ENCODE data around the gene DYDC2. TPM values are rescaled to one million over a fixed set of nuclear protein-coding genes. Genes with fewer than 3 reads are reported as not detected.

The DYDC2 gene
- total RNA-seq, 4 donors from 2014 or later = not detected

DNA sequence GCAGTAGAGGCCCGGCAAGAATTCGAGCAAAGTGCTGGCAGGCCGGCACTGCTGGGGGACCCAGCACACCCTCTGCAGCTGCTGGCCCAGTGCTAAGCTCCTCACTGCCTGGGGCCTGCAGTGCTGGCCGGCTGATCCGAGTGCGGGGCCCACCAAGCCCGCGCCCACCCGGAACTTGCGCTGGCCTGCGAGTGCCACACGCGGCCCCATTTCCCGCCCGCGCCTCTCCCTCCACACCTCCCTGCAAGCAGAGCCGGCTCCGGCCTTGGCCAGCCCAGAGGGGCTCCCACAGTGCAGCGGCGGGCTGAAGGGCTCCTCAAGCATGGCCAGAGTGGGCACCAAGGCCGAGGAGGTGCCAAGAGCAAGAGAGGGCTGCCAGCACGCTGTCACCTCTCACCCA is 3.1 kb downstream of the DYDC2 start:
- H3K36me3 ChIP-seq = no peaks in the 10 kb centered on the region
- no peak for TF ChIP-seq POLR2AphosphoS5 (IDR thresholded peaks at IDR 0.05)
- TF ChIP-seq, protein P1, sequence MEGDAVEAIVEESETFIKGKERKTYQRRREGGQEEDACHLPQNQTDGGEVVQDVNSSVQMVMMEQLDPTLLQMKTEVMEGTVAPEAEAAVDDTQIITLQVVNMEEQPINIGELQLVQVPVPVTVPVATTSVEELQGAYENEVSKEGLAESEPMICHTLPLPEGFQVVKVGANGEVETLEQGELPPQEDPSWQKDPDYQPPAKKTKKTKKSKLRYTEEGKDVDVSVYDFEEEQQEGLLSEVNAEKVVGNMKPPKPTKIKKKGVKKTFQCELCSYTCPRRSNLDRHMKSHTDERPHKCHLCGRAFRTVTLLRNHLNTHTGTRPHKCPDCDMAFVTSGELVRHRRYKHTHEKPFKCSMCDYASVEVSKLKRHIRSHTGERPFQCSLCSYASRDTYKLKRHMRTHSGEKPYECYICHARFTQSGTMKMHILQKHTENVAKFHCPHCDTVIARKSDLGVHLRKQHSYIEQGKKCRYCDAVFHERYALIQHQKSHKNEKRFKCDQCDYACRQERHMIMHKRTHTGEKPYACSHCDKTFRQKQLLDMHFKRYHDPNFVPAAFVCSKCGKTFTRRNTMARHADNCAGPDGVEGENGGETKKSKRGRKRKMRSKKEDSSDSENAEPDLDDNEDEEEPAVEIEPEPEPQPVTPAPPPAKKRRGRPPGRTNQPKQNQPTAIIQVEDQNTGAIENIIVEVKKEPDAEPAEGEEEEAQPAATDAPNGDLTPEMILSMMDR (IDR thresholded peaks at IDR 0.05) = no peak
- no peak for TF ChIP-seq POLR2A (IDR thresholded peaks at IDR 0.05)
- no peak for TF ChIP-seq EP300 (IDR thresholded peaks at IDR 0.05)
- no peak overlapping the region for H3K27ac ChIP-seq
- H3K4me1 ChIP-seq = peaks cover 0 to 15% (median 8%) of the 10 kb centered on the region in 3 donors
- ATAC-seq = no peak
- H3K27me3 ChIP-seq = peaks cover 43% of the 10 kb centered on the region
- no CpG with 5 or more reads among the region's 22 CpGs for WGBS, 2 donors (ENCODE audit: low coverage in 1 of 2)
- H3K4me3 ChIP-seq = no peak overlapping the region
- H3K9me3 ChIP-seq = no peaks in the 10 kb centered on the region

GRCh38 chr10:80365510-80365909 is 8.9 kb downstream of the DYDC2 start:
- Histone ChIP-seq H3K27me3 (no peaks in the 10 kb centered on the region), H3K27ac (no peak overlapping the region), H3K9me3 (peaks cover 0 to 25% (median 0%) of the 10 kb centered on the region in 3 donors), H3K36me3 (no peaks in the 10 kb centered on the region), H3K4me1 (no peaks in the 10 kb centered on the region), H3K4me3 (no peak overlapping the region)
- no peak for ATAC-seq
- no peak for TF ChIP-seq EP300 (IDR thresholded peaks at IDR 0.05)
- no peak for TF ChIP-seq POLR2A (IDR thresholded peaks at IDR 0.05)
- TF ChIP-seq, protein P1 (IDR thresholded peaks at IDR 0.05) = no peak
- no peak for TF ChIP-seq POLR2AphosphoS5 (IDR thresholded peaks at IDR 0.05)
- 0 to 57% methylated on average over 1 of the region's 1 CpG for WGBS, 2 donors (ENCODE audit: low coverage in 1 of 2)

DNA sequence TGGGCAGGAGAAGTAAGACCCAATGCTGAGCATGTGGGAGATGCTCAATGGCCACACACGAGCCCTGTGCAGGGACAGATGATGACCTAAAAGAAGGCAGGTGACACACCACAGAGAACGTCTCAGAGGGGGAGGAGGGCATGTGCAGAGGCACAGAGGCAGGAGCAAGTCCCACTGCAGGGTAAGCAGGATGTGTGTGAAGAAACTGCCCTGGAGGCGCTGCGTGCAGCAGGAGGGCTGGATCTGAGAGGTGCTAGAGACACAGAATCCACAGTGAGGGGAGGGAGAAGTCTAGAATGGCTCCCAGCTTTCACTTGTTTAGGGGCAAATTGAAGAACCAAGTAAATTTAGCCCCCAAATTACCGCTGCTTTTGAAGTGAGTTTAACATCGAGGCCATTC is 14.9 kb downstream of the DYDC2 start:
- Histone ChIP-seq H3K9me3 (peaks cover 0 to 19% (median 0%) of the 10 kb centered on the region in 3 donors), H3K27me3 (no peaks in the 10 kb centered on the region), H3K4me3 (no peak overlapping the region), H3K36me3 (no peaks in the 10 kb centered on the region), H3K27ac (no peak overlapping the region), H3K4me1 (no peaks in the 10 kb centered on the region)
- no peak for ATAC-seq
- 81% methylated on average over 3 of the region's 6 CpGs; no CpG with 5 or more reads in 1 of the 2 donors for WGBS, 2 donors (ENCODE audit: low coverage in 1 of 2)
- no peak for TF ChIP-seq POLR2AphosphoS5 (IDR thresholded peaks at IDR 0.05)
- TF ChIP-seq, protein P1 (IDR thresholded peaks at IDR 0.05) = no peak

- WGBS, 2 donors (ENCODE audit: low coverage in 1 of 2) = 67 to 78% methylated on average over 5 of the region's 5 CpGs
These were observed 16.1 kb downstream of the DYDC2 start for GRCh38 chr10:80372675-80373074.

DNA sequence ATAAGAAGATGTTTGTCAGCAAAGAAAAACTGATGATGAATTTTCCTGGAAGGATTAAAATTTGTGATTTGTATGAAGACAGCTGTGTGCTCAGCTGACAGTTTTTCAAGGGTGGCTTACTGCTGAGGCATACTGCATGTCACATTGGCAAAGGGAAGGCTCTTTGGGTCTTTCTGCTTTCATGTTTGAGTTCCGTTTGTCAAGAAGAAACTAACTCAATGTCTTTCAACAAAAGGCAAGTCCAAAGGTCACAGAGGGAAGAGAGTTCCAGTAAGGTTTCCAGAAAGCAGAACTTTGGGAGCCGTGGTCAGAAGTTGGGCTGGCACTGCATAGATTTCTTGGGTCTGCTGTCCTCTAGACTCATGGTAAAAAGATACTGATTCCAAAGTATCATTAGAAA is 16.9 kb downstream of the DYDC2 start:
- Histone ChIP-seq H3K4me1 (no peaks in the 10 kb centered on the region), H3K27me3 (no peaks in the 10 kb centered on the region), H3K4me3 (no peak overlapping the region), H3K9me3 (no peaks in the 10 kb centered on the region), H3K36me3 (no peaks in the 10 kb centered on the region), H3K27ac (no peak overlapping the region)
- WGBS, 2 donors (ENCODE audit: low coverage in 1 of 2) = 60% methylated on average over 2 of the region's 2 CpGs; no CpG with 5 or more reads in 1 of the 2 donors
- TF ChIP-seq EP300 (IDR thresholded peaks at IDR 0.05) = no peak
- no peak for TF ChIP-seq POLR2AphosphoS5 (IDR thresholded peaks at IDR 0.05)
- TF ChIP-seq POLR2A (IDR thresholded peaks at IDR 0.05) = no peak
- TF ChIP-seq, protein P1 (IDR thresholded peaks at IDR 0.05) = no peak
- ATAC-seq = no peak

More at GRCh38 chr10:80372675-80373074, 16.1 kb downstream of the DYDC2 start:
- Histone ChIP-seq H3K9me3 (peaks cover 0 to 7% (median 0%) of the 10 kb centered on the region in 3 donors), H3K27me3 (no peaks in the 10 kb centered on the region), H3K36me3 (no peaks in the 10 kb centered on the region), H3K27ac (no peak overlapping the region), H3K4me3 (no peak overlapping the region), H3K4me1 (no peaks in the 10 kb centered on the region)
- TF ChIP-seq, protein P1 (IDR thresholded peaks at IDR 0.05) = no peak
- no peak for TF ChIP-seq POLR2A (IDR thresholded peaks at IDR 0.05)
- no peak for TF ChIP-seq EP300 (IDR thresholded peaks at IDR 0.05)
- TF ChIP-seq POLR2AphosphoS5 (IDR thresholded peaks at IDR 0.05) = no peak
- no peak for ATAC-seq

Measured in gastroesophageal sphincter (tissue), 4 donors.